ENCODE data around the gene PHACTR2.

Gene PHACTR2

DNA sequence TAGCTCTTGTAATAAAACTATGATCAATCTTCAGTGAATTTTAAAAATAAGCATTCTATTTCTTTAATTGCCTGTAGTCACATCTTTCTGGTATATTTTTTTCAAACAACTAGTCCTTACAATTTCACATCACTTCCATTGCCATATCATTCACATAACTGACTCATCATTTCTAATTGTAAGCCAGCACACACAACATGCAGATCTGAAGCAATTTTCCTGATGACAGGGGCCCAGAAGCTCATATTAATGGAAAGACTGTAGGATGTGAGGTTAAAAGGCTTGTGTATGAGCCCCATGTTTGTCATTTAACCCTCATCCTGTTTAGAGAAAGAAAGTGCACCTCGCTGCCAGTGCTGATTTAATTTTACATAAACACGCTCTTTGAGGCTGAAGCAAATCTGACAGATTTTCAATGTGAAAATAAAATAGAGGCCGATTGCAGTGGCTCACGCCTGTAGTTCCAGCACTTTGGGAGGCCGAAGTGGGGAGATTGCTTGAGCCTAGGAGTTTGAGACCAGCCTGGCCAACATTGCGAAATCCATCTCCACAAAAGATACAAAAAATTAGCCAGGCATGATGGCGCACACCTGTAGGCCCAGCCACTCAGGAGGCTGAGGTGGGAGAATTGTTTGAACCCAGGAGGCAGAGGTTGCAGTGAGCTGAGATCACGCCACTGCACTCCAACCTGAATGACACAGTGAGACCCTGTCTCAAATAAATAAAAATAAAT lies 125.2 kb downstream of the PHACTR2 start:
- no peak for DNase-seq (ENCODE audit: insufficient read length, low spot score)
- no peak for FAIRE-seq

DNA sequence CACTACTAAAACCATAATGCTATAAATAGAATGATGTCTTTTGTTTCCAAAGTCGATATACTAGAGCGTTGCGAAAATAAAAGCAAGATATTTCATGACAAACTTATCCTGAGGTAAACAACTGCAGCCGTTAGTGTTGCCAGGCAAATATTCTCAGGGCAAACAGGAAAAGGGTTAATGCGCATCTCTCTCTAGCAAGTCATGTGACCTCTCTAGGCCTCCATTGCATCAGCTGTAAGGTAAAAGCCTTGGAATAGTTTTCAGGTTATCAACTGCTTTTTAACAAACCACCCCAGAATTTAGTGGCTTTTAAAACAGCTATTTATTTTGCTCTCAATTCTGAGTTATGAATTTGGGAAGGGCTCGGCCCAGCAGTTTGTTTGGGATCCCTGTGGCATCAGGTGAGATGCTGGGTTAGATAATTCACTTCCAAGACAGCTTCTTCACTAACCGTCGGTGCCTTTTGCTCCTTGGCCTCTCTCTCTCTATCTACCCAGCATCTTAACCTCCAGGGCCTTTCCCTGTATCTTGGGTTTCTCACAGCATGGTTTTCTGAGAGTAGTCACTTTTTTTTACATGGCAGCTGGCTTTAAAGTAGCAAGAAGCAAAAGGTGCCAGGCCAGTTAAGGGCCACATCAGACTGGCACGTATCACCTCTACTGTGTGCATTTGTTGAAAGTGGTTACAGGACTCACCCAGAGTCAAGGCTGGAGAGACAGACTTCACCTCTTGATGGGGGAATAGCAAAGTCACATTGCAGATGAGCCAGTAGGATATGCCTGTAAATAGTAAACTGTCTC lies 126.2 kb downstream of the PHACTR2 start:
- FAIRE-seq (no peak), DNase-seq (ENCODE audit: insufficient read length, low spot score) (no peak)

DNA sequence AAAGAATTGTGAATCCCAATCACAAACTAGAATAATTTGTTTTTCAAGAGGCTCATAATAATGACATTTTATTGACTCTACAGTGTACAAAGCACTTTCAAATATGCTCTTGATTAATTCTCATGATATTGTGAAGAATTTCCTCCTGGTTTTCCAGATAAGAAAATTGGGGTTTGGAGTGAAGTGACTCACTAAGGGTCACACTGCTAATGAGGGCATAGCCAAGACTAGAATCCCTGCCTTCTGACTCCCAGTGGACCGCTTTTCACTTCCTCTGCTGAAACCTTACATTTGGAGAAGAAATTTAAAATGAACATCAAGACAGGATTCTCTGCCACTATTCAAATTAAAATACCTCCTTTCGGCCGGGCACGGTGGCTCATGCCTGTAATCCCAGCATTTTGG lies 127.1 kb downstream of the PHACTR2 start:
- FAIRE-seq: no peak
- DNase-seq (ENCODE audit: insufficient read length, low spot score): no peak

DNA sequence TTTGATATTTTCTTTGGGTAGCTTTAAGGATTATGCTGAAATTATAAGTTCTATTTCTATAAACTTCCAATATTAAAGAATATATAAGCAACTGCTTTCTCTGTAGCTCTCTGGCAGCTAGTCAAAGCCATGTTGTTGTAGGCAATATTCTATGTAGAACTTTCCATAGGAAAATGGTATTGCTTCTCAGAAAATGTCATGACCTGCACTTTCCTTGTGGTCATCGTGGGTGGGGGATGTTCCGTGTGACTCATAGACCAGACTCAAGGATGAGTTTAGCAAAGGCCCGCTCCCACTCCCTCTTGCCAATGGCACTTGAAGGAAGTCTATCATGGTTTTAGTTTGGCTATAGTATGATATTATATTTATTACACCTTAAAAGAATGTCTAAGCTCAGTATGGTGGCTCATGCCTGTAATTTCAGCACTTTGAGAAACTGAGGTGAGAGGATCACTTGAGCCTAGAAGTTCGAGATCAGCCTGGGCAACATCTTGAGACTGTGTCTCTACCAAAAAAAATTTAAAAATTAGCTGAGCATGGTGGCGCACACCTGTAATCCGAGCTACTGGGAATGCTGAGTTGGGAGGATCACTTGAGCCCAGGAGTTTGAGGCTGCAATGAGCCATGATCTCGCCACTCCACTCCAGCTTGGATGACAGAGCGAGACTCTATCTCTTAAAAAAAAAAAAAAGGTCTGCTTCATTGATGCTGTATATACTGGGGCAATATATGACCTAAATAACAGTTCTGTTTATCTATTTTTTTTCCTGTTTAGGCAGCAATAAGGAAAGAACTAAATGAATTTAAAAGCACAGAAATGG lies 128.7 kb downstream of the PHACTR2 start:
- DNase-seq (ENCODE audit: insufficient read length, low spot score) (no peak), FAIRE-seq (no peak)

DNA sequence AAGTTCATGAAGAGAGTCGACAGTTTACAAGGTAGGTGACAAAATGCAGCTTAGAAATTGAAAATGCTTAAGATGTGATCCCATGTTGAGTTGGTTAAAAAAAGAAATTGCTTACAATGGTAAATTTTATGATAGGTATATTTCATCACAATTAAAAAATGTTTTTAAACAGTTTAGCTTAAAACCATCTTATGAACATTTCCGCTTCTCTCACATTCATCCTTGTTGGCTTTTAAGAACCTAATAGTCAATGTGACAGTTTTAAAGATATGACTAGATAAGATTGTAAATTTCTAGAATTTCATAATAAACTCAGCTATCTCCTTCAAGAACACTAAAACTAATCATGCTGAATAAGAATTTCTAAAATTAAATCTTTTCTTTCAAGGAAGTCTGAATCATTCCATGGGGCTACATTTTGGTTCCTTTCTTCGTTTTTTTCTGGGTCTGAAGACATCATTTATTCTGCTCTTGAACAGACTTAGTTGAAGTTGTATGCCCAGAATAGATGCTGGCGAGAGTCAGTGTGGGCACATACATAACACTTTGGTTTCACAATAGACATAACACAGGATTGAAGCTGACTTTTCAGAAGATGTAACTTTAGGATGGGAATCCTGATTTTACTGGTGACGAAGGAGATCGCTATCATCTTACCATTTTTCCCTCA lies 129.5 kb downstream of the PHACTR2 start:
- DNase-seq (ENCODE audit: insufficient read length, low spot score) (no peak), FAIRE-seq (no peak)

DNA sequence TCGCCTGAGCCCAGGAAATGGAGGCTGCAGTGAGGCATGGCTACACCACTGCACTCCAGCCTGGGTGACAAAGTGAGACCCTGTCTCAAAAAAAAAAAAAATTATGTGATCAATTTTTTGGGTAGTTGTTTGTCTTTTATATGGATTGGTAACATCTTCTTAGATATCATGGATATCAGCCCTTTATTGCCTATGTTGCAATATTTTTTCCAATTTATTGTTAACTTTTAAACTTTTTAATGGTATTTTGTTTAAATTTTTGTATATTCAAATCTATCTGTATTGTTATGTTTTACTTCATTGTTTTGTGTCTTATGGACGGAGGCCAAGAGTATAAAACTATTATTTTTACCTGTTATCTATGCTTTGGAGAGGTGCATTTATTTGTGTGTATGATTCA lies 133.0 kb downstream of the PHACTR2 start:
- DNase-seq (ENCODE audit: insufficient read length, low spot score) (no peak), FAIRE-seq (no peak)

DNA sequence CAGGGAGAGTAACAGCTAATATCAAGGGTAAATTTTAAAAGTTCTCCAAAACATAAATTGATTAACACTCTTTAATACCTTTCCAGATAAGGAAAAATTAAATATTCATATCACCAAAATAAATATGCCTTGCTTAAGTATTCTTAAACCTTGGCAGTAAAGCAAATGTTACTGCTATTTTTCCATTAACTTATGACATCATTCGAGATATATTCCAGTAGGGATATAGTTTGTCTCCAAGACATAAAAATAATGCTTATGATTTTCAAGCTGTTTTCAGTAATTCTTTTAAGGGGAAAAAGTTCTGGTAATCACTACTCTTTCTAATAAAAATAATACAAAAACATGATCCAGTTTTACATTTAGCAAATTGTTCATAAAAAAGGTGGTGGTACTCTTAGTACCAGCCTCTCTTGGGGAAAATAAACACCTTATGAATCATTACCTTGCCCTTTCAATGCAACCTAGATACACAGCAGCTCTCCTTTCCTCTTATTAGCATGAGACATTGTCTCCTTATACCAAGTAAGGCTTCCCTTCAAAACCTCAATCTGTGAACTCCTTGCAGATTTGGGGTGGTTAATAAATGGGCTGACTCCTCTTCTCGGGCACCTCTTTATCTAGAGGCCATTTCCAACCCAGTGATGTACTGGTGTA lies 133.9 kb downstream of the PHACTR2 start:
- peak; percentile 18 for FAIRE-seq
- no peak for DNase-seq (ENCODE audit: insufficient read length, low spot score)

DNA sequence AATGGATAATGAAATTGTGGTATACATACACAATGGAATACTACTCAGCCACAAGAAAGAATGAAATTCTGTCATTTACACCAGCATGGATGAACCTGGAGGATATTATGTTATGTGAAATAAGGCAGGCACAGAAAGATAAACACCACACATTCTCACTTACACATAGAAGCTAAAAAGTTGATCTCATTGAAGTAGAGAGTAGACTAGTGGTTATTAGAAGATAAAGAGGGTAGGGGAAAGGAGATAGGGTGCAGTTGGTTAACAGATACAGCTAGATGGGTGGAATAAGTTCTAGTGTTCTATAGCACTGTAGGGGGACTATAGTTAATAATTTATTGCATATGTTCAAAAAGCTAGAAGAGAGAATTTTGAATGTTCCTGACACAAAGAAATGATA lies 139.9 kb downstream of the PHACTR2 start:
- FAIRE-seq: no peak
- DNase-seq (ENCODE audit: insufficient read length, low spot score): no peak

DNA sequence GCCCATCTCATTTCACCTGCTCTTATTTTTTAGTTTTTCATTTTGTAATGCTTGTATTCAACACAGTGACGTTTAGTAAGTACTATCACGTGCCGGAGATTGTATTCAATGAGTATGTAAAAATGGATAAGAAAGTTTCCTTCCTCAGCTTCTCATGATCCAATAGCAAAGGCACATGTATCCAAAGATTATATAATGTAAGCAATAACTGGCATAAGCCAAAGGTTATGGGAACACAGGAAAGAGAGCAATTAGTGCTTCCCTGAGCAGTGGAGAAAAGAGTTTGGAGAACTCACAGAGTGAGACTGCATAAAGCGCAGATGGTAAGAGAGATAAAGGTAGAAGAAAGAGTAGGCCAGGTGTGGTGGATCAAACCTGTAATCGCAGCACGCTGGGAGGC lies 143.6 kb downstream of the PHACTR2 start:
- no peak for FAIRE-seq
- no peak for DNase-seq (ENCODE audit: insufficient read length, low spot score)

DNA sequence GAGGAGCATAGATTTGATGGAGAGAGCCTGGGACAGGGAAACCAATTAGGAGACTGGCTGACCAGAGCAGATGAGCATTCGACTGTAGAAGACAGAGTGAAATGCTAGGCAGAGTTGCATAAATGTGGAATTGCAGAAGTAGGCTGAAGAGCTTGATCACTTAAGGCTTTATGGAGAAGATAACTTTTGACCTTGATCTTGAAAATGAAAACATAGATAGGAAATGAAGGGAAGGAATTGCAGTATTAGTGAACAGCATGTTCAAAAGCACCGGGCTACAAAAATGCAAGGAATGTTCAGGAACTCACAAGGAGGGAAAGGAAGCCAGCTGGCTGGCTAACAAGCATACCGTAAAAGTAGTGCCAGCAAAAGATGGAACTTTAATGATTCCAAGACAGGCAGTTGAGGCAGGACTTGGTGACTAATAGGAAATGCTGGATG lies 144.8 kb downstream of the PHACTR2 start:
- FAIRE-seq: no peak
- DNase-seq (ENCODE audit: insufficient read length, low spot score): no peak

DNA sequence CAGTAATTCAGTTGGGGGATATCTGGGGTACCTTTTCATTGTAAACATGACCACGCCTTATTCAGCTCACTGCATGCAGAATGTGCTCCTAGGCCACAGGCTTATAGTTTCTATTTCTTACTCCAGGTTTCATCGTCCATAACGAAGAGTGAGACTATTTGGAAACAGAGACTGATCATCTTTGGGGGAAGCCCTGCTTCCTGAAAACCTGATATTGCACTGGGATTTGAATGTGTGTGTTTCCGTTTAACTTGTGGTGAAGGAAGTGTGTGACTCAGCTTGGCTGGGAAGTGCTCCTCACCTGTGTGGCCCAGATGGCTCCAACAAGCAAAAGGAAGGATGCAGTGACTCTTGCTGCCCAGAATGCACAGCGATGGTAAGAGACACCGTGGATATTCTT lies 145.8 kb downstream of the PHACTR2 start:
- no peak for FAIRE-seq
- no peak for DNase-seq (ENCODE audit: insufficient read length, low spot score)

DNA sequence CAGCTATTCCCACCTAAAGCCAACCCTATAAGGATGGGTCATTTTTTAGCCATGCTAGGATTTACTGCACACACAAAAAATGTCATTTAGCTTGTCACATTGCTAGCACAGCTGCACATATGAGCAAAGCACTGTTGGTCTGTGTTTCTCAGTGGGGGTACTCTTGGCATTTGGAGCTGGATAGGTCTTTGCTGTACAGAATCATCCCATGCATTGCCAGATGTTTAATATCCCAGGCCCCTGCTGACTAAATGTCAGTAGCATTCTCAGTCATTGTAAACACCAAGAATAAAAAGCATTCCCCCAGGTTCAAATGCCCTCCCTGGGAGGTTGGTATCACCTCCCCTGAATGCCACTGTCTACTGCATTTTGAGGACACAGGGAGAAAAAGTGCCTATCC lies 150.8 kb downstream of the PHACTR2 start:
- no peak for FAIRE-seq
- no peak for DNase-seq (ENCODE audit: insufficient read length, low spot score)

DNA sequence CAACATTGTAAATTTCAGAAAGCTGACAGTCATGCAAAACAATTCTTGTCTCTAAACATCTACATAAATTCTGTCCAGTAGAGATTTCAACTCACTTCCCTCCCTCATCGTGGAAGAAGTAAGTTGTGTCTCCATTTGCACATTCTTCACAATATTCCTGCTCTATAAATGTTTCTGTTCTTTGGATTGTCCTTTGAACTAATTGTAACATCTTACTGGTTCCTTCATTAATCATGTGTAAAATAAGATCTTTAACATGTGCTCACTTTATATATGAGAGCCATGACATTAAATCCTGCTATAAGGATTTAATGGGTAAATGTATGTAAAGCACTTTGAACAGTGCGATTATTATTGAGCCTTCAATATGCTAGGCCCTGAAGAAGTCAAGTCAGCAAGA lies 158.4 kb downstream of the PHACTR2 start:
- DNase-seq (ENCODE audit: insufficient read length, low spot score) (no peak), FAIRE-seq (no peak)

DNA sequence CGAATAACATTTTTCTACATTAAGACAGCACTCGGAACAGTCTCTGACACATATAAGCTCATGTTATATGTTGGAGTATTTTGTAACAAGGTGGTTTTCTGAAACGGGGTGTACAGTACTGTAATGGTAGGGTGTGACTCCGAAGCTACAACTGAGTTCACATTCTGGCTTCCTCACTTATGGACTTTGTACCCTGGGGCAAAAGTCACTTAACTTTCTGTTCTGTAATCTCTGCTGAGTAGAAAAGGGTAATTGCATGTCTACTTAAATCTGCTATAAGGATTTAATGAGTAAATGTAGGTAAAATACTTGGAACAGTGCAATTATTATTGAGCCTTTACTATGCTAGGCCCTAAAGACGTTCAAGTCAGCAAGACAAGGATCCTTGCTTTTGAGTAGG lies 160.6 kb downstream of the PHACTR2 start:
- no peak for FAIRE-seq
- no peak for DNase-seq (ENCODE audit: insufficient read length, low spot score)

DNA sequence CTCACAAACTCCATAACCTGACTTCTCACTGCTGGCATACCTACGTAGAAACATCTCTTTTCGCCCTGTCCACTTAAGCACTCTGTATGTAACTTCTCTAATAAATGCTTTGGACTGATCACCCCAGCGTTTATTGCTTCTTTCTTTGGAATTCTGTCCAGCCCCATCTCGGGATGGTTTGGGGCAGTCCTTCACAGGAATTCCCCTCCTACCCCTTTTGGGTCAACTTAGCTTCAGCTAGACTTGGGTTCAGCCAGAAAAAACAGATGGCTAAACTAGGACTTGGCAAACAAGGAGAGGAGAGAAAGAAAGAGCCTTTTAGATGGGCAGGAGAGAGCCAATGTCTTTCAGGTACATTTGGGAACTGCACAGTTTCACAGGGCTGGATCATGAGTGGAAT lies 161.4 kb downstream of the PHACTR2 start:
- DNase-seq (ENCODE audit: insufficient read length, low spot score) (no peak), FAIRE-seq (no peak)

DNA sequence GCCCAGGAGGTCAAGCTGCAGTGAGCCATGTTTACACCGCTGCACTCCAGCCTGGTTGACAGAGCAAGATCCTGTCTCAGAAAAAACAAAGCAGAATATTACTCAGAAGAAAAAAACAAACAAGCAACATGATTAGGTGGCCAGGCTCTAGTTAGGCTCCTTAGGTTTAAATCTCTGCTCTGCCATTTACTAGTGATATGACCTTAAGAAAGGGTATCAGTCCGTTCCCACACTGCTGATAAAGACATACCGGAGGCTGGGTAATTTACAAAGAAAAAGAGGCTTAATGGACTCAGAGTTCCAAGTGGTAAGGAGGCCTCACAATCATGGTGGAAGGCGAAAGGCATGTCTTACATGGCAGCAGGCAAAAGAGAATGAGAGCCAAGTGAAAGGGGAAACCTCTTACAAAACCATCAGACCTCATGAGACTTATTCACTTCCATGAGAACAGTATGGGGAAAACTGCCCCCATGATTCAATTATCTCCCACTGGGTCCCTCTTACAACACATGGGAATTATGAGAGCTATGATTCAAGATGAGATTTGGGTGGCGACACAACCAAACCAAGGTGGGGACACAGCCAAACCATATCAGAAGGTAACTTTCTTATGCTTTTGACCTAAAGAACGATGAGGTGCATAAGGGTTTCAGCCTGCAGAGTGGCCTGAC lies 163.0 kb downstream of the PHACTR2 start:
- DNase-seq (ENCODE audit: insufficient read length, low spot score) (no peak), FAIRE-seq (no peak)

DNA sequence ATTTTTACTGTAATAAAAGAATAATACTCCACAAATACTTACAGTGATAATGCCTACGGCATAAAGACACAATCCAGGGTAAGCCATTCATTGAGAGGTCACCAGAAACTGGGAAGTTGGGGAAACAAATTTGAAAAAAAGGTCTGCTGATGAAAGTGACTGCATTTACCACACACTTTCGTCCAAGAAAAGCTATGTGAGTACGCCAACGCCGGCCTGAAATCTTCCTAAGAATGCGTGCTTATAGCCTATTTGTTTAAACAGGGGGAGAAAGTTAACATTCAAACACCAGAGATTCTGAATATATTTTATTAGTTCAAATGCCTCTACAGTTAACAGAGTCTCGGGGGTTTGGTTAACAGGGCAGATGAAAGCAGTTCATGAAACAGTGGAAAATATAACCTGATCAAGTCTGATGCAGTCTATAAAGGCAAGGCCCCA lies 164.7 kb downstream of the PHACTR2 start:
- peak; percentile 9 for DNase-seq (ENCODE audit: insufficient read length, low spot score)

DNA sequence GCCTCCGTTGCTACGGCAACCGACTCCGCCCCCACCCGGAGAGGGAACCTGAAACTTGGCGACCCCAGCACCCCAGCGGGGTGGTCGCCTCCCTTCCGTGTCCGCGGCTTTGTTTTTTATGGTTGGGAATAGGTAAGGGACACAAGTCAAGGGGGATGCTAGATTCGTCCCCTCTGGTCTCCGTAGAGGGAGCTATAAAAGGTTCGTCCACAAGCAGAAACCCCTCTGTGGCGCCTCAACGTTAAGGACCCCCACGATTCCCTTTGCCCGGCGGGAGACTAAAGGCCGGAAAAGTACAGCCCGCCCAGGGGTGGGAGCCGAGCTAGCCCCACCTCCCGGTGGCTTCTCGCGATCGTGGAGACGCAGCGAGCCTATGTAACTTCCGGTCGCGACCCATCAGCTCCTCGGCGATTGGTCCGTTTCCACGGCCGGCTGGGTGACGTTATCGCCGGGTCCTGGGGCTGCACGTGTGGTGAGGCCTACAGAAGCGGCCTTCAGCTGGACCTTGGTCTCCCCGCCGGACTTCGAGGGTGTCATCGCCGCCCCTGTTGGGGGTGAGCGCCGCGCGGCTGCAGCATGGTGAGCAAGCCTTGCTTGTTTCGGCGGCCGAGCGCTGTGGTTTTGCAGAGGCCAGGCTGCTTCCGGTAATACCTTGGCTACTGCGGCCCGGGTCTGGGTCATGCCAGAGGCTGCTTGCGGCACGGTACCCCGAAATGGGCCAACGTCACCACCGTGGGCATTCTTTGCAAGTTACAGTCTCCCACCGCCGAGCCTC lies 165.3 kb downstream of the PHACTR2 start, which contains the start of gene LTV1:
TSS of gene LTV1 (plus strand) at position 437 of the 775 bp plus-strand sequence. CDS start at position 577, 140 bp downstream.
- DNase-seq (ENCODE audit: insufficient read length, low spot score) (peak; percentile 90), FAIRE-seq (peak; percentile 97)

More for the DNA sequence above, 164.7 kb downstream of the PHACTR2 start:
- FAIRE-seq: peak; percentile 80

DNA sequence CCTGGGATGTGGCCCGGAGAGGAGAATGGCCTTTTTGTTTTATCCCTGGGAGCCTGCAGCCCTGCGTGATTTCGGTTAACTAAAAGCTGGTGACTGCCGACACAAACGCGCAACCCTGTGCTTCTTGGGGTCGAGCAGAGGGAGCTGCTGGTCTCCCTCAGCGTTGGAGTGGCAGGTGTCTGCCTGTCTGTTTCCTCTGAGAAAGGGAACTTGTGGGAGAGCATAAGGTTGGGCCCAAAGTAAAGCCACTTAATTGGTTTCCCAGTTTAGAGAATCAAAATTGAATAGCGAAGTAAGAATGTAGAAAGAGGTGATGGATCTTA lies 165.9 kb downstream of the PHACTR2 start:
- FAIRE-seq (no peak), DNase-seq (ENCODE audit: insufficient read length, low spot score) (no peak)

All from GM19239 (cell line).